Uterus (tissue), 2 donors: ENCODE measurements around the gene SPOCK1.

ENCODE experiments used
- POLR2A ChIP-seq, 2 donors: fragments of 450-650 bp; IDR thresholded peaks; one replicate each; pipeline ENCODE4 v1.6.1; 2016; ENCODE audit warnings: antibody characterized with exemption in 2 of 2, mild to moderate bottlenecking in 1 of 2, moderate library complexity in 1 of 2
- TF ChIP-seq, protein P1 (sequence below), 4 experiments: fragments of 200-600 bp in 2 of 4; fragments of 450-650 bp in 2 of 4; sonication (generic) in 2 of 4; IDR thresholded peaks; one replicate each; pipeline ENCODE4 v1.5.1; 2016 to 2019; ENCODE audit warnings: antibody characterized with exemption in 4 of 4, mild to moderate bottlenecking in 2 of 4, moderate library complexity in 1 of 4

DNA sequence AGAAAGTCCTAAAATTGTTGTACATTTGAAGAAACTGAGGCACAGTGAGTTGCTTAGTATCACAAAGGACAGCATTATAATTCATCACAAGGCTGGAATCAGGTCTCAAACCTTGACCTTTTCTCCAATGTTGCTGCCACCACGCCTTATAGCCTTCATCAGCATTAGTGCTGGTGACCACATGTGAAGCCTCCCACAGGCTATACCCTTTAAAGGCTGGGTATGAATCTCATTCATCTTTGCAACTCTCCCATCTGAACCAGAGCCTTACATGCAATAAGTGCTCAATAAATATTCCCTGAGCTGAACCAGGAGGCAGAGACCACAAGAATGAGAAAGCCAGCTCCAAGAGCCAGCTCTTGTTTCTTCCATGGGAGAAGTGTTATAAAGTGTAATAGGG, 104.7 kb downstream of the SPOCK1 start:
- TF ChIP-seq, protein P1, sequence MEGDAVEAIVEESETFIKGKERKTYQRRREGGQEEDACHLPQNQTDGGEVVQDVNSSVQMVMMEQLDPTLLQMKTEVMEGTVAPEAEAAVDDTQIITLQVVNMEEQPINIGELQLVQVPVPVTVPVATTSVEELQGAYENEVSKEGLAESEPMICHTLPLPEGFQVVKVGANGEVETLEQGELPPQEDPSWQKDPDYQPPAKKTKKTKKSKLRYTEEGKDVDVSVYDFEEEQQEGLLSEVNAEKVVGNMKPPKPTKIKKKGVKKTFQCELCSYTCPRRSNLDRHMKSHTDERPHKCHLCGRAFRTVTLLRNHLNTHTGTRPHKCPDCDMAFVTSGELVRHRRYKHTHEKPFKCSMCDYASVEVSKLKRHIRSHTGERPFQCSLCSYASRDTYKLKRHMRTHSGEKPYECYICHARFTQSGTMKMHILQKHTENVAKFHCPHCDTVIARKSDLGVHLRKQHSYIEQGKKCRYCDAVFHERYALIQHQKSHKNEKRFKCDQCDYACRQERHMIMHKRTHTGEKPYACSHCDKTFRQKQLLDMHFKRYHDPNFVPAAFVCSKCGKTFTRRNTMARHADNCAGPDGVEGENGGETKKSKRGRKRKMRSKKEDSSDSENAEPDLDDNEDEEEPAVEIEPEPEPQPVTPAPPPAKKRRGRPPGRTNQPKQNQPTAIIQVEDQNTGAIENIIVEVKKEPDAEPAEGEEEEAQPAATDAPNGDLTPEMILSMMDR (IDR thresholded peaks at IDR 0.05), result no peak
- no peak for TF ChIP-seq POLR2A (IDR thresholded peaks at IDR 0.05)
